MM.1S (cell line): ENCODE results near the gene HLA-DMA.

ENCODE experiments used
- DNase-seq: peaks from one replicate; pipeline ENCODE4 v3.0.0-alpha.2; 2015
- H2AFZ ChIP-seq: fragments of 300-600 bp; sonication (generic); 2 replicates; pipeline ENCODE4 v1.6.0; 2016; ENCODE audit warnings: antibody characterized with exemption, low read length
- H3F3A ChIP-seq: fragments of 300-600 bp; sonication (generic); 2 replicates; pipeline ENCODE4 v1.6.1; 2016; ENCODE audit warnings: mild to moderate bottlenecking, antibody characterized with exemption, low read length, moderate library complexity, mixed read lengths; ENCODE audit not compliant: insufficient read depth
- H3K27ac ChIP-seq: fragments of 300-600 bp; sonication (generic); 2 replicates; pipeline ENCODE4 v1.5.1; 2016; ENCODE audit warnings: mild to moderate bottlenecking, low read length
- H3K27me3 ChIP-seq: fragments of 300-600 bp; sonication (generic); replicated peaks from 2 replicates; pipeline ENCODE4 v1.6.0; 2016; ENCODE audit warnings: low read length; ENCODE audit not compliant: insufficient read depth
- H3K36me3 ChIP-seq: fragments of 300-600 bp; sonication (generic); replicated peaks from 2 replicates; pipeline ENCODE4 v1.6.1; 2016; ENCODE audit warnings: mild to moderate bottlenecking, low read length, mixed read lengths; ENCODE audit not compliant: insufficient read depth
- H3K4me1 ChIP-seq: fragments of 300-600 bp; sonication (generic); 2 replicates; pipeline ENCODE4 v1.6.1; 2016; ENCODE audit warnings: low read length, mixed read lengths
- H3K4me2 ChIP-seq: fragments of 300-600 bp; sonication (generic); 2 replicates; pipeline ENCODE4 v1.6.0; 2016; ENCODE audit warnings: low read depth, low read length
- H3K4me3 ChIP-seq: fragments of 300-600 bp; sonication (generic); 2 replicates; pipeline ENCODE4 v1.5.1; 2016; ENCODE audit warnings: low read length, mixed read lengths
- H3K79me2 ChIP-seq: fragments of 300-600 bp; sonication (generic); 2 replicates; pipeline ENCODE4 v1.6.1; 2016; ENCODE audit warnings: mixed run types, low read length, mixed read lengths
- H3K9ac ChIP-seq: fragments of 300-600 bp; sonication (generic); 2 replicates; pipeline ENCODE4 v1.6.1; 2016; ENCODE audit warnings: low read length, mixed read lengths
- H3K9me2 ChIP-seq: fragments of 300-600 bp; sonication (generic); replicated peaks from 2 replicates; pipeline ENCODE4 v1.6.1; 2016; ENCODE audit warnings: mild to moderate bottlenecking, low read length, mixed read lengths; ENCODE audit not compliant: insufficient read depth
- H3K9me3 ChIP-seq: fragments of 300-600 bp; sonication (generic); replicated peaks from 2 replicates; pipeline ENCODE4 v1.6.1; 2016; ENCODE audit warnings: mild to moderate bottlenecking, low read length, mixed read lengths; ENCODE audit not compliant: insufficient read depth
- H4K20me1 ChIP-seq: fragments of 300-600 bp; sonication (generic); 2 replicates; pipeline ENCODE4 v1.6.1; 2016; ENCODE audit warnings: mild to moderate bottlenecking, low read length, moderate library complexity, mixed read lengths; ENCODE audit not compliant: insufficient read depth
- CTCF ChIP-seq: fragments of 300-600 bp; sonication (generic); IDR thresholded peaks from 2 replicates; pipeline ENCODE4 v1.5.1; 2016; ENCODE audit warnings: antibody characterized with exemption, low read length, mixed read lengths
- EZH2 ChIP-seq: fragments of 300-600 bp; sonication (generic); optimal IDR thresholded peaks from 2 replicates; pipeline ENCODE3; 2017; ENCODE audit warnings: low read depth, mild to moderate bottlenecking, antibody characterized with exemption, low read length, mixed read lengths
- EZH2phosphoT487 ChIP-seq: fragments of 300-600 bp; sonication (generic); IDR thresholded peaks from 2 replicates; pipeline ENCODE4 v1.6.1; 2018; ENCODE audit warnings: antibody characterized with exemption, low read length

HLA-DMA gene

GRCh38 chr6:32983493-32983848 lies 30.6 kb upstream of the HLA-DMA start:
- Histone ChIP-seq H3K9me2 (no peaks in the 10 kb centered on the region), H3K27me3 (no peaks in the 10 kb centered on the region), H3K4me3 (no peak overlapping the region), H3K27ac (no peak overlapping the region), H2AFZ (no peak overlapping the region), H4K20me1 (peaks cover 42% of the 10 kb centered on the region), H3K4me2 (no peak overlapping the region), H3K9me3 (no peaks in the 10 kb centered on the region), H3K79me2 (peaks cover 14% of the 10 kb centered on the region), H3K4me1 (peaks cover 16% of the 10 kb centered on the region; the same call in 1 of the 2 replicates), H3K9ac (no peak overlapping the region), H3F3A (peaks cover 63% of the 10 kb centered on the region), H3K36me3 (peaks cover 21% of the 10 kb centered on the region)
- TF ChIP-seq CTCF (no peak), EZH2 (no peak), EZH2phosphoT487 (no peak)
- DNase-seq, result no peak

DNA sequence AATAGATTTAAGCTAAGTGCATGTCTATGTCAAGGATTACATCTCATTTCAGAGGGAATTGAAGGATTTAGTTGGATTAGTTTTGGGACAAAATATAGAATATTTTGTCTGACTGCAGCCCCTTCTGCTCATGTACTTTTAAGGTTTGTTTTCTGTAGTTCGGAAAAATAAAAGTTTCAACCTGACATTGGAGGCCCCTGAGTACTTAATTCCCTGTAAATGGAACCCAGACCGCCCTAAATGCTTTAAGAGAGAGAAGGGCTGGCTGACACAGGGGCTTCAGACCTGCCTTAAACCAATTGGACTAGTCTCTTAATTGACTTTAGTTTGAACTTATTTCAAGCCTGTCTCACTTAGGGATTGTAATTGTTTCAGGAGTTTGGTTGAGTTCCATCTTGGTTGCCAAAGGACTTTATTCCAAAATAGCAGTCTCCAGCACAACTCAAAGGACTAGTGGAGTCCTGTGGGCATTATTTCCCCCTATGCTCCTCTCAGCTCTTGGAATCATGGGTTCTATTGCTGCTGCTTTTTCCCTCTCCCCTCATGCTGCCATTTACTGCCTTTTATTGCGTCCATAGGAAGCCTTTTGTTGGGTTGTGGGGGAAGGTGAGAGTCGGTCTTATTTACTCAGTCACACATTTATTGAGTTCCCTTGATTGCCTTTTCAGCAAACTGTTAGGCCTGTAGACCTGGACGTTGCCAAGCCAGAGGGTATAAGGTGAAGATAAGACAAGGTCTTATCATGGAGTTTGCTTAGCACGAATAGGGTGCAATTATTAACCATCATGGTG lies 30.0 kb upstream of the HLA-DMA start:
- no peak for TF ChIP-seq CTCF
- no peak for TF ChIP-seq EZH2
- no peak for TF ChIP-seq EZH2phosphoT487
- DNase-seq, result no peak
- Histone ChIP-seq H4K20me1 (peaks cover 48% of the 10 kb centered on the region), H3K4me2 (no peak overlapping the region), H3K9me3 (no peaks in the 10 kb centered on the region), H3F3A (peaks cover 67% of the 10 kb centered on the region), H3K79me2 (peaks cover 19% of the 10 kb centered on the region), H3K27ac (peak overlapping the region; percentile 10; the same call in 1 of the 2 replicates), H3K27me3 (no peaks in the 10 kb centered on the region), H3K9ac (no peak overlapping the region), H2AFZ (no peak overlapping the region), H3K9me2 (no peaks in the 10 kb centered on the region), H3K4me1 (peaks cover 11% of the 10 kb centered on the region; the same call in 1 of the 2 replicates), H3K36me3 (peaks cover 24% of the 10 kb centered on the region), H3K4me3 (no peak overlapping the region)

DNA sequence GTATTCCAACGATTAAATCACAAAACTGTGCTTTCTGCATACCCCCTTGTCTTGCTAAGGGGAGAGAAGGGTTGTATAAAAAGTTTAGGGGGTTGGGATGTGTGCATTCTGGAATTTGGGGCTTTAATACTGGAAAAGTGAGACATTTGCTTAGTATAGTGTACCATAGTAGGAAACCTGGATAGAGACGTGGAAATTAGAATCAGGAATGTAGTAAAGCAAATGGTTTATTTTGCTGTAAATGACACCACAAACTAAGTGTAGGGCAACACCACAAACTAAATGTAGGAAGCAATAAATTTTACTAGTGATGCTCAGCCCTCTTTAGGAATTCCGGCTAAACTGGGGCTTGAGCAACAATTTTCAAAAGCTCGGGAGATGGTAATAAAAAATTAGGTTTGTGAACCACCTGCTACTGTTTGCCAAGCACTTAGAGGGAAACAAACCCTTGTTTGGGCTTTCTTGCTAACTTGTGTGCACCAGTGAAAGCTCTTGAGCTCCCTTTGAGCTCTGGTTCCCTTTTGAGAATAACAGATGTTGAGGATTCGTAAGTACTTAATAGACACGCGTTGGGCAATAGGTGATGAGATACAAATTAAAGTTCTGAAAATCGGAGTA lies 29.3 kb upstream of the HLA-DMA start:
- peaks cover 30% of the 10 kb centered on the region for H3K36me3 ChIP-seq
- no peaks in the 10 kb centered on the region for H3K27me3 ChIP-seq
- peaks cover 55% of the 10 kb centered on the region for H4K20me1 ChIP-seq
- H3K4me3 ChIP-seq, result no peak overlapping the region
- DNase-seq, result no peak
- H3K9me3 ChIP-seq, result no peaks in the 10 kb centered on the region
- no peaks in the 10 kb centered on the region for H3K9me2 ChIP-seq
- H3K4me2 ChIP-seq, result no peak overlapping the region
- H2AFZ ChIP-seq, result no peak overlapping the region
- H3K4me1 ChIP-seq, result peaks cover 11% of the 10 kb centered on the region; the same call in 1 of the 2 replicates
- H3F3A ChIP-seq, result peaks cover 72% of the 10 kb centered on the region
- TF ChIP-seq EZH2phosphoT487, result no peak
- TF ChIP-seq CTCF, result no peak
- H3K9ac ChIP-seq, result no peak overlapping the region
- H3K79me2 ChIP-seq, result peaks cover 26% of the 10 kb centered on the region
- peak overlapping the region; percentile 10; the same call in 1 of the 2 replicates for H3K27ac ChIP-seq
